ENCODE data around the gene ARSJ.

DNA sequence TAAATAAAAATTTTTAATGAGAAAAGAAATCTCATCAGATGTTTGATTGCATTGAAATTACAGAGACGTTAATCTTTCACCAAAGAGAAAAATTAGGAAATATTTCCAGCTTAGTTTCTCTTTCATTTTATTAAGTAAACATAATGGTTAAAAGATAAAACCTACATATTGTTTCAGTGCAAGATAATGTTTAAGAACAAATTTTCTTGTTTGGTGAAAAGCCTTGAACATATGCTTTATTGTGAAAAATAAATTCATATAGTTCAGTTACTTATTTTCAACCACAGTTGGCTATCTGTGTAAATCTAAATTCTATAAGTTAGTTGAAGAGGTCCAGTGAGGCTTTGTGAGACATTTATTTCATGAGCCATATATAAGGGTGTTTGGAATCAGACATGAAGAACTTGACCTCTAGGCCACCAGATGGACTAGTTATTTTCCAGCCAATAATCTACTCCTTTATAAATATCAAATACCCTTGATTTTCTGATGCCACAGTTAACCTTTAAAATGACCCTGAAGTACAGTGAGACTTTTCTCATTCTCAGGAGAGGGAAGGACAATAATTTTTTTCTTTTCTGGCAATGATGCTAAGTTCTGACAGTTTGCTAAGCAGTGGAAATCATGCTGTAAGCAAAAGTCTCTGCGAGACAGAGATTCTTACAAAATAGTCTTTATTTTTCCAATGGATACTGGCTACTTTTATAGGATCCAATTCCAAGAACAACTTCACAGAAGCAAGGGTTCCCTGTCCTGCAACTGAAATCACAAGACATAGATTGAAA lies 2.5 kb downstream of the ARSJ start:
- TF ChIP-seq, protein P1, sequence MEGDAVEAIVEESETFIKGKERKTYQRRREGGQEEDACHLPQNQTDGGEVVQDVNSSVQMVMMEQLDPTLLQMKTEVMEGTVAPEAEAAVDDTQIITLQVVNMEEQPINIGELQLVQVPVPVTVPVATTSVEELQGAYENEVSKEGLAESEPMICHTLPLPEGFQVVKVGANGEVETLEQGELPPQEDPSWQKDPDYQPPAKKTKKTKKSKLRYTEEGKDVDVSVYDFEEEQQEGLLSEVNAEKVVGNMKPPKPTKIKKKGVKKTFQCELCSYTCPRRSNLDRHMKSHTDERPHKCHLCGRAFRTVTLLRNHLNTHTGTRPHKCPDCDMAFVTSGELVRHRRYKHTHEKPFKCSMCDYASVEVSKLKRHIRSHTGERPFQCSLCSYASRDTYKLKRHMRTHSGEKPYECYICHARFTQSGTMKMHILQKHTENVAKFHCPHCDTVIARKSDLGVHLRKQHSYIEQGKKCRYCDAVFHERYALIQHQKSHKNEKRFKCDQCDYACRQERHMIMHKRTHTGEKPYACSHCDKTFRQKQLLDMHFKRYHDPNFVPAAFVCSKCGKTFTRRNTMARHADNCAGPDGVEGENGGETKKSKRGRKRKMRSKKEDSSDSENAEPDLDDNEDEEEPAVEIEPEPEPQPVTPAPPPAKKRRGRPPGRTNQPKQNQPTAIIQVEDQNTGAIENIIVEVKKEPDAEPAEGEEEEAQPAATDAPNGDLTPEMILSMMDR (IDR thresholded peaks at IDR 0.05; ENCODE audit: low read depth, low read length) = no peak
- TF ChIP-seq MYC (IDR thresholded peaks at IDR 0.05; ENCODE audit: low read depth, low read length) (no peak), POLR2A (IDR thresholded peaks at IDR 0.05; ENCODE audit: extremely low read depth, insufficient read length) (no peak)
- TF ChIP-seq, protein P2, sequence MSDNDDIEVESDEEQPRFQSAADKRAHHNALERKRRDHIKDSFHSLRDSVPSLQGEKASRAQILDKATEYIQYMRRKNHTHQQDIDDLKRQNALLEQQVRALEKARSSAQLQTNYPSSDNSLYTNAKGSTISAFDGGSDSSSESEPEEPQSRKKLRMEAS (IDR thresholded peaks at IDR 0.05; ENCODE audit: low read depth, low read length) = no peak

All from NB4 (cell line).